HG03521 (cell line): ENCODE results near the gene LAMC1.

Experiments used
- ATAC-seq: cut with Tn5 transposase; IDR thresholded peaks from one replicate; pipeline ENCODE4 v1.9.1; 2021; ENCODE audit warnings: mild to moderate bottlenecking, moderate library complexity; ENCODE audit not compliant: unreplicated experiment

LAMC1 gene

DNA sequence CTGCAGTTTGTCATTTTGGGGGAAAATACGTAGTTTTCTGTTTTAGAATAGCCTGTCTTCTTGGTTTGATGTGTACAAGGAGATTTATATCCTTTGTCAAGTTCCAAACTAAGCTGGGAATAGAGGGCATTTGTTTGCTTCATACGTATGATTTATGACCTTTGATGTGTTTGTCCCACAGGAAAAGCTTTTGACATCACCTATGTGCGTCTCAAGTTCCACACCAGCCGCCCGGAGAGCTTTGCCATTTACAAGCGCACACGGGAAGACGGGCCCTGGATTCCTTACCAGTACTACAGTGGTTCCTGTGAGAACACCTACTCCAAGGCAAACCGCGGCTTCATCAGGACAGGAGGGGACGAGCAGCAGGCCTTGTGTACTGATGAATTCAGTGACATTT lies 79.9 kb downstream of the LAMC1 start:
- ATAC-seq = no peak

DNA sequence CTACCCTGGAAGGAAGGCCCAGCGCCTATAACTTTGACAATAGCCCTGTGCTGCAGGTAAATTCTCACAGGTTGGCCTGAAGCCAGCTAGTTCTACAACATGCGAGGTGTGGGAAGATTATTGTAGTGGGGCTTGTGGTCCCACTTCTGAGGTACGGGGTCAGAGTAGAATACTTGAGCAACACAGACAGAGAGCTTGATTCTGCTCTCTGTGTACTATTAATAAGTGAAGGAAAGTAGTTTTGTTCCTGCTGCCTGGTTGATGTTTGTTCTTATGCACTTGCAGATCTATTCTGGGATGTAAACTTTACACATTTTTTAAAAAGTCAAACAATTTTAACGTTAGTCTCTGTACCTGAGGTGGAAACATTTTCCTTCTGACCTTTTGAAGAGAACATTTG lies 80.4 kb downstream of the LAMC1 start:
- ATAC-seq = no peak

DNA sequence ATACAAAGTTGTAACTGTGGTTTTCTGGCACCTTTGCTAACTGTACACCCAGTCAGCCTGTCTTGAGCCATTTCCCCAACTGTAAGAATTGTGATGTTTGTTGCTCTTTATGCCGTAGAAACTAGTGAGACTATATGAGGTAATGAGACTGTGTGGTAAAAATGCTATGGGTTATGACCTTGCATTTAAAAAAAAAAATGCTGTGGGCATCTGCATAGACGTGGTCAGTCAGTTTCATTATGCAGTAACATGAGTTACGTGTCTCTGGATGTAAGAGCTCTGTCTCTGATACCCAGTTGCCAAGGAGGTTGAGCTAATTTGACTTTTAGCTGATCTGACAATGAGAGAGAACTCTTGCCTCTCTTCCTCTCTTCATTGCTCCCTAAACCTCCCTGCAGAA lies 82.2 kb downstream of the LAMC1 start:
- no peak for ATAC-seq

DNA sequence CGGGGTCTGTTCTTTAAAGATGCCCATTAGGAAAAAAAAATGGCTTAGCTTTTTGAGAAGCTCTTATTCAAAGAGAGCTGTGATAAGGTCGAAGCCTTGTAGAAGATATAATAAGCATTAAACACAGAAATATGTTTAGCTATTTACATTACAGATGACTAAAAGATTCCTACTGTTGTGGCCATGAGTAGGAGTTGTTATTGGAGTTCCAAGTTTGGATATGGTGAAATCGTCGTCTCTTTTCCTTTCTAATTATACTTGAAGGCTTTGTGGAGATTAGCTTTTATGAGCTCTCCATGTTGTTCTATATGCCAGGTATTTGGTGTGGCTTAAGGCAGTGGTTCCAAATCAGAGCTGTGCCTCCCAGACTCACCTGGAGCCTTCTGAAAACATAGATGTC lies 82.9 kb downstream of the LAMC1 start:
- no peak for ATAC-seq

DNA sequence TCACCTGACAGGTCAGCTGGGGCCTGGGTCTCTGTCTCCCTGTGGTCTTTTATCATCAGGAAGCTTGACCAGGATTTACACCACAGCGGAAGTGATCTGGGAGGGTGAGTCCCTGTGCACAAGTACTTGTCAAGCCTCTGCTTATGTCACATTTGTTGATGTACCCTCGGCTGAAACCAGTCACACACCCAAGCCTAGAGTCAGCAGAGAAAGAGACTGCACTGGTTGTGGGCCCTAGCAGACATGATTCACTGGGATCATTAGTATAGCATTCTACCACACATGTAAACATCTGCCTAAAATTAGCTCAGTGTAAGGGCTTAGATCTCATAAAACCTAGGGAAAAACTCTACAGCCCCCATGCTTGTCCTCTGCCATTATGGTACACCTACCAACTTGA lies 83.5 kb downstream of the LAMC1 start:
- ATAC-seq = no peak

DNA sequence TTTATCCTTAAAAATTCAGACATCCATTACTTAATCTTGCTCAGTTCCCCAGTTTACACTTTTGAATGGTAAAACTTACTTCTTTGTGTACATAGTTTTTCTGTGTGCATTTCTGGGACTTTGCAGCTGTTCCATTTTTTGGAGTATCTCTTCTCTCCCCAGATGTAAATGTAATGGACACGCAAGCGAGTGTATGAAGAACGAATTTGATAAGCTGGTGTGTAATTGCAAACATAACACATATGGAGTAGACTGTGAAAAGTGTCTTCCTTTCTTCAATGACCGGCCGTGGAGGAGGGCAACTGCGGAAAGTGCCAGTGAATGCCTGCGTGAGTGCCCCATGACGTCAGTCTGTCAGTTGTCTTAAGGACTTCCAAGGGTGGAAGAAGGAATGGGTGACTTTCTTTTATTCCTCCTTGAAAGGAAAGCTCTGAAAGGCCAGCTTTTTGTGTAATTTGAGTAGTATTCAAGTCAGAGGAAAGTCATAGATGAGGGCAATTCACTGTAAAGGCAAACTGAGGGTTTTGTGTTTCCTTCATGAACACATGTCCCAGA lies 87.2 kb downstream of the LAMC1 start:
- no peak for ATAC-seq

DNA sequence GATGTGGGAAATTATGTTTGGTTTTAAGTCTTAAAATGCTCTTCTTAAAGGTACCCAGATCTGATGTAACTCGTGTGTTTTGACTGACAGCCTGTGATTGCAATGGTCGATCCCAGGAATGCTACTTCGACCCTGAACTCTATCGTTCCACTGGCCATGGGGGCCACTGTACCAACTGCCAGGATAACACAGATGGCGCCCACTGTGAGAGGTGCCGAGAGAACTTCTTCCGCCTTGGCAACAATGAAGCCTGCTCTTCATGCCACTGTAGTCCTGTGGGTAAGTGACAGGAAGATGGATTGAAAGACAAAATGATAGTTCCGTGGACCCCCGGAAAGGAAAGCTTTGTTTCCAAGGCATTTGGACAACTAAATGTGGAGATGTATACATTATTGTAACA lies 91.2 kb downstream of the LAMC1 start:
- ATAC-seq = no peak

DNA sequence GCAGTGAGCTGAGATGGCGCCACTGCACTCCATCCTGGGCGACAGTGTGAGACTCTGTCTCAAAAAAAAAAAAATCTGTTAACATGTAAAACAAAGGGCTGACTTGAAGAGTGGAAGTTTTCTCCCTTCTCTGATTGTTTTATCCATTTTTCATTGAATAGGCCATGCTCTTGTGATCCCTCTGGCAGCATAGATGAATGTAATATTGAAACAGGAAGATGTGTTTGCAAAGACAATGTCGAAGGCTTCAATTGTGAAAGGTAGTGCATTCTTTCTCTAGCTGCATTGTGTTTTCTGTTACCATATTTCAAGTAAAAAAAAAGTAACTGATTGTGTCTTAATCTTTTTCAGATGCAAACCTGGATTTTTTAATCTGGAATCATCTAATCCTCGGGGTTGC lies 93.2 kb downstream of the LAMC1 start:
- ATAC-seq = no peak

DNA sequence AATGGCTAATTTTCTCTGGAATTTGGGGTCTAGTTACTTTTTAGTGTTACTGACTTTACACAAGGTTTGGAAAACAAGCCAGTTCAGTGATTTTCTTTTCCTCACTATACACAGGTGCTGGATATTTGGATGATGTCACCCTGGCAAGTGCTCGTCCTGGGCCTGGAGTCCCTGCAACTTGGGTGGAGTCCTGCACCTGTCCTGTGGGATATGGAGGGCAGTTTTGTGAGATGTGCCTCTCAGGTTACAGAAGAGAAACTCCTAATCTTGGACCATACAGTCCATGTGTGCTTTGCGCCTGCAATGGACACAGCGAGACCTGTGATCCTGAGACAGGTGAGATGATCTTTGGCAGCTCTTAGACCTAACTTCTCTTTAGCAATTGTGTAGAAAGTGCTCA lies 98.4 kb downstream of the LAMC1 start:
- ATAC-seq = no peak

DNA sequence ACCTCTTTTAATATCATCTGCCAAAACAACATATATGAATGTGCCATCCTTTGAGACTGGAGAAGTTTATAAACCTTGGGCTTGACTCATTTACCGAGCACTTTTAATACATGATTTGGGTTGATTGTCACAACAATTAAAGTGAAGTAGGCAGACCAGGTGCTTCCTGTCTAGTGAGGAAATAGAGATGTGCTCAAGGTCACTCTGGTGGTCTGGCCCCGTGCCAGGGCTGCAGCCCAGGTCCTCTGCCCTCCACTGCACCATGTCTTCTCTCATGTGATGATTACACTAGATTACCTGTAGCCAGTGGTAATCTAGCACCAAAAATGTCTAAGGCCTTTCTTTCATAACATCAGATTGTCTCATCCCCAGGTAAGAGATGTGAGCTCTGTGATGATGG lies 101.0 kb downstream of the LAMC1 start:
- ATAC-seq = no peak

DNA sequence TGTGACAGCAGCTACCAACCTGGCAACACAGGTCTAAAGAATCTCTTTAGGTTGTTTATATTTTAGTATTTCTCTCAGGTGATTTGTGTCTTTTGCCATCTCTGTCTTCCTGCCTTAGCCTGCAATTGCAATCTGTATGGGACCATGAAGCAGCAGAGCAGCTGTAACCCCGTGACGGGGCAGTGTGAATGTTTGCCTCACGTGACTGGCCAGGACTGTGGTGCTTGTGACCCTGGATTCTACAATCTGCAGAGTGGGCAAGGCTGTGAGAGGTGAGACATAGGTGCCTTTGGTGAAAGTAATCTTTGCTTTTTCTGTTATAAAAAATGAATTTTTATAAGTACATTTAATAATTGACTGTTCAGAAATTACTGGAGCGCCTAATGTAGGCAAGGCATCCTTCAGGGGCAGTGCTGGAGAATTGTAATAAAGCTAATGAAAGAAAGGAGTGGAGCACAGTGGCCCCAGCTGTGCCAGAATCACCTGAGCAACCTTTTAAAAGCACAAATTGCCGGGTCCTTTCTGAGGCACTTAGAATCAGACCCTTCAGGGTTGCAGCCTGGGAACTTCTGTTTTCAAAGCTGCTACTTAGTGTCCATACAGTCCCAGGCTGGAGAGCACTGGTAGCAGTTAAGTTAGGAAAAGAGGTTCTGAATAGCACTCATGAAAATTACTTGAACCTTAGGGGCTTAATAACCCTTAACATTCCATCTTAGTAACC lies 102.2 kb downstream of the LAMC1 start:
- no peak for ATAC-seq

DNA sequence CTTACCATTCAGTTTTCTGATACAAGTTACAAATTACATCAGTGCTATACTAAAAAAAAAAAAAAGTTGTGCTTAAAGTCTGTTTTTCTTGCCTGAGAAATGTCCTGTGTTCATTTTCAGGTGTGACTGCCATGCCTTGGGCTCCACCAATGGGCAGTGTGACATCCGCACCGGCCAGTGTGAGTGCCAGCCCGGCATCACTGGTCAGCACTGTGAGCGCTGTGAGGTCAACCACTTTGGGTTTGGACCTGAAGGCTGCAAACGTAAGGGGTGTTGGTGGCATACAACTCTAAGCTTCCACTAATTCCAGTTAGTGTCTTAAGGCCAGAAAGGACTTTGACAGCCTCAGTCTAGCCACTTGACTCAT lies 102.8 kb downstream of the LAMC1 start:
- no peak for ATAC-seq

DNA sequence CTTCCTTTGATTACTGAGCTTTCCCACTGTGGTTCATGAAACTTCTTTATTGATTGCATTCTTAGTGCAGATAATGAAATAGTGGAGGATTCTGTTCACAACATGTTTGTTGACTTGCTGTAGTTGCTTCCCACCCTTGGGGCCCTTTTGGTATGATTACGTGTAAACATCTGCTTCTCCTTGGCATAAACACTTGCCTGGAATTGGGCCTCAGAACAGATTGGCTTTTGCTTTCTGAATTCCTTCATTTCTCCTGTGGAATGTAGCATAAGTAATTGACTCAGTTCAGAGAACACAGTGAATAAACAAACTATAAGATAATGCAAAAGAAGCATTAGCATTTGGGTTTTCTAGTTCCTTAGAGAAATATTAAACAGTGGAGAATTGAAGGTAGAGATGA lies 103.3 kb downstream of the LAMC1 start:
- no peak for ATAC-seq

DNA sequence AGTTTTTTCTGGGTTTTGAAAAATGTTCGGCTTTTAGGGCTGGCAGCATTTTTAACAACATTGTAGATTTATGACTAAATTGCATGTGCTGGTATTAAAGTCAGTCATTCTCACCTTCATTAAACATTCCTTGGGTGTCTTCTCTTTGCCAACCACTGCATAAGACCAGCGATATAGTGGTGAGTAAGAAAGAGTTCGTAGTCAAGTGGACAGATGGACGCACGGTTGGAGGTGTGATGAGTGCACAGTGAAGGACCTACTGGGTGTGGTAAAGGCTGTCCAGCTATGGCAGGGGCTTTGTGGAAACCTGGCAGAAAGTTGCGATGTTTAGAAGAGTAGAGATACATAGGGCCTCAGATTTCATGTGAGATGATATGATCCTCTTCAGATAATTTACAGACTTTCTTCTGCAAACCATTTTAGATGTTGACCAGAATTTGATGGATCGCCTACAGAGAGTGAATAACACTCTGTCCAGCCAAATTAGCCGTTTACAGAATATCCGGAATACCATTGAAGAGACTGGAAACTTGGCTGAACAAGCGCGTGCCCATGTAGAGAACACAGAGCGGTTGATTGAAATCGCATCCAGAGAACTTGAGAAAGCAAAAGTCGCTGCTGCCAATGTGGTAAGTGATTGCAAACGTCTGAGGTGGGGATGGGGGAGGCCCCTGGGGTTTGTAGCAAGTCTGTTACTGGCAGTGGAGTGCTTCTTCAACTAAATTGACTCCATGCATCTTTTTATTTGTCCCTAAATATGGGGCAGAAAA lies 106.9 kb downstream of the LAMC1 start:
- ATAC-seq = no peak

DNA sequence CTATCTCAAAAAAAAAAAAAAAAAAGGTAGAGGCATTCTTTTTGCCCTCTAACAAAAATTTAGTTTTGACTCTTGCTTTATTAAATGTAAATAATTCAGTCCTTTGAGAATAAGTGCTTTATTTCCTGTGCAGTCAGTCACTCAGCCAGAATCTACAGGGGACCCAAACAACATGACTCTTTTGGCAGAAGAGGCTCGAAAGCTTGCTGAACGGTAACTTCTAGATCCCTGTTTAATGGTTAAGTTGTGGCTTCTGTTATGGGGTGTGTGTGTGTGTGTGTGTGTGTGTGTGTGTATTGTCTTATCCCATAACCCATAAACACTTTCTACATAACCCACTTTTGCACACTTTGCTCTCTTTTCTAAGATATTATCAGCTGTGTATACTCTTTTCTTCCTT lies 107.9 kb downstream of the LAMC1 start:
- ATAC-seq = no peak

DNA sequence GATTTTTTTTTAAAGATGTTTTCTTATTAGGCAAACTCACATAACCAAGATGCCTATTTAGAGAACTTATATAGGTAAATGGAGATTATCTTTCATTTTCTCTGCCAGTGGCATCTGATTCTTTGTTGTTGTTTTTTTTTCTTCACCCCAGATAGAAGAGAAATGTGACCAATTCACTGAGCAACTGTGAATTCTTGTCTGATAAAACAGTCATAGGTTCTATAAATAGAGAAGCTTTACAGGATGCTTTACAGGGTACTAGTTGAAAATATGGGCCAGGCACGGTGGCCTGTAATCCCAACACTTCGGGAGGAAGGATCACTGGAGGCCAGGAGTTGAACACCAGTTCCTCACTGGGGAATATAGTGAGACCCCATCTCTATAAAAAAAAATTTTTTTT lies 112.1 kb downstream of the LAMC1 start:
- ATAC-seq = no peak

DNA sequence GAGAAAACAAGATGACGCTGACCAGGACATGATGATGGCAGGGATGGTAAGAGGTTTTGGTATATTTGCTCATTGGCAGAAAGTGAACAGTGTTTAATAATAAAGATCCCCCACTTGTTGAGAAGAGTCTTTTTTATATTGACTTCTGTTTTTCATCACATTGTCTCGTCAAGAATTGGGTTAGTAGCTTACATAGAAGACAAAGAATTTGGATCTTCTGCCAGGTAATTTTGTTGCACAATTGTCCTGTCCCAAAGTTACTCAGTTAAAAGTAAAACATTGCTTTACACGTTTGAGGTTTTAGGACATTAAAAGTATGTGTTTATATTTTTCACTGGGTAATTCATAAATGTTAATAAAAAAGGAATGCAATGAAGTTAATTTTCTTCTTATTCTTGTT lies 114.6 kb downstream of the LAMC1 start:
- no peak for ATAC-seq

DNA sequence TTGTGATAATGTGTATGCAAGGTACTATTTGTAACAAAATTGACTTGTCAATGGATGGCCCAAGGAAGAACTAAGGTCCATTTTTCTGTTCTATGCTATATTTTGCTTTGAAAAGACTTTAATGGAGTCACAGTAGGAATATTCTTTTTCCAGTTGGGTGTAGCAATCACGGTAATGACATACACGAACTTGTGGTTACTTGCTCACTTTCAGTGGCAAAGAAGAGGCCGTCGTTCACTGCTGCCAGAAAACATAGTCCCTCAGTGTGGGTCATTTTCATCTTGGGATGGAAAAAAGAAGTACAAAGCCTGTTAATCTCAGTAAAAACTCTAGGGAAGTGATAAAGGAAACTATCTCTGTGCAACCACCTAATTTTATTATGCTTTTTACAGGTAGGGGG lies 115.1 kb downstream of the LAMC1 start:
- no peak for ATAC-seq

DNA sequence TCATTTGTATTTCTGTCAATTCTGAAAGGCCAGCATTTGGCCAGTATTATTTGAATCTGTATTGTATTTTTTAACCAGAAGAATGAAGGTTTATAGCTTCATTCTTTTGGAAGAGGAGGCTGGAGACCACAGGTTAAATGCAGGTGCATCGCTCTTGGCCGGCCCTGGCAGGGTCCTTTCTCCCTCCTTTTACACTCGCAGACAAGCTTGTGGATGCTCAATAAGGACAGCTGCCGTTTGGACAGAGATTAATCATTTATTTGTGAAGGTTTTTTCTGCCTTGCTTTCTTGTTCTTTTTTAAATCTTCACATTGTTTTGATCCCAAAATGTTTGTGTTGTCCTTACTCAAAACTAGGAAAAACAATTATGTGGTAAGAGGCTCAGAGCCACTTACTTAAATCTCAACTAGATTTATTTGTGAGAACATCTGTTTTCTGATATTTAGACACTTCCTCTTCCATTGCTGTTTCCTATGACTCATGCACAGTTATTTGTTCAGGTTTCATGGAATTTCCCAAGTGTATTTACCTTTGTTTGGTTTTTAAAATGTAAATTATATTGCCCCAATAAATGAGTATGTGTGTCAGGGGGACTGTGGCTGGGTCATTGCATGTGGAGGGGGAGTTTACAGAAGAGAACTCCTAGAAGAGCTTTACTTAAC lies 116.2 kb downstream of the LAMC1 start:
- no peak for ATAC-seq

DNA sequence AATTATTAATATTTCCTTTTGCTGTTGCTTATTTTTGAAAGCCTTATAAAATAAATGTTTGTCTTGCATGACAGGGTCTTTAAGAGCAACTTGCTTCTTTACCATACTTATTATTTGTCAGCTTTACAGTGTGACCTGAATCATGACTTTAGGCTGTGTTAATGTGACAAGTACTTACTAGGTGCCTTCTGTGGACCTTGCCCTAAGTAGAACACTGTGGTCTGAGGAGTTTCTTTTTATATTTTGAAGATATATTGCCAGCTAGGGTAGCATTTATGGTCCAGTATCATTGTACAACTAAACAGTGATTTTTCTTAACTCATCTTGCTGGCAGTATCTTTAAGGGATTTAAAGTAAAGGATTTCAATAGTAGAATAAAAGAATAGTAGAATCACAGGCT lies 117.4 kb downstream of the LAMC1 start:
- ATAC-seq = no peak

DNA sequence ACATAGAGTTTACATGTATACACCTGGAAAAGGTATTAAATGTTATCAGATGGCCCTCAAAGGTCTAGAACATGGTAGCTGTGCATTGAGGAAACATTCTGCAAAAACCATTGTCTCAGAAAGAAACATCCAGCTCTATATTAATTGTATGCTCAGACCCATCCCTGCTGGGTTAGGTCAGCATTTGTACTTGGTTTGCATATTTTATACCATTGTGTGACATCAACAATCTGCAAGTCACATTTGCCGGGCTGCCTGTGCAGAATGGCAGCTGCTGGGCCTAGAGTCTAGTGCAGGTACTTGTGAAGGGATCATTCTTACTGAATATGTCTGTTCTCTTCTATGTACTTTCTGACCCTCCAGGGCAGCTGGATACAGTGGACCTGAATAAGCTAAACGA lies 119.0 kb downstream of the LAMC1 start:
- no peak for ATAC-seq
